HG02852 (cell line): Measurements from ENCODE around the gene TEP1.
"Not testable (repeated sequence)": the region's sequence is repeated elsewhere in the genome, so short reads cannot be mapped to it uniquely, and the experiment has no call there.

Experiments used
- ATAC-seq: cut with Tn5 transposase; IDR thresholded peaks from one replicate; pipeline ENCODE4 v1.9.1; 2021; ENCODE audit warnings: mild to moderate bottlenecking, moderate library complexity; ENCODE audit not compliant: unreplicated experiment

Gene TEP1

GRCh38 chr14:20391505-20391904 is 21.8 kb downstream of the TEP1 start:
- no peak for ATAC-seq

GRCh38 chr14:20388159-20388558 is 25.1 kb downstream of the TEP1 start:
- ATAC-seq = no peak

GRCh38 chr14:20387576-20387975 is 25.7 kb downstream of the TEP1 start:
- ATAC-seq = no peak

GRCh38 chr14:20386276-20386855 is 26.9 kb downstream of the TEP1 start:
- no peak for ATAC-seq

- no peak for ATAC-seq
Measured at GRCh38 chr14:20384886-20385285, 28.4 kb downstream of the TEP1 start.

GRCh38 chr14:20384321-20384720 is 29.0 kb downstream of the TEP1 start:
- no peak for ATAC-seq

GRCh38 chr14:20383636-20384035 is 29.7 kb downstream of the TEP1 start:
- no peak for ATAC-seq

GRCh38 chr14:20383032-20383431 is 30.3 kb downstream of the TEP1 start:
- no peak for ATAC-seq

GRCh38 chr14:20382526-20382925 is 30.8 kb downstream of the TEP1 start:
- no peak for ATAC-seq

GRCh38 chr14:20381341-20381740 is 32.0 kb downstream of the TEP1 start:
- ATAC-seq = no peak

GRCh38 chr14:20380681-20381080 is 32.6 kb downstream of the TEP1 start:
- no peak for ATAC-seq

- ATAC-seq = no peak
Measured at GRCh38 chr14:20379743-20380142, 33.6 kb downstream of the TEP1 start.

GRCh38 chr14:20377171-20377570 is 36.1 kb downstream of the TEP1 start:
- no peak for ATAC-seq

- no peak for ATAC-seq
Measured at GRCh38 chr14:20376071-20376588, 37.2 kb downstream of the TEP1 start.

- no peak for ATAC-seq
Measured at GRCh38 chr14:20375471-20375870, 37.8 kb downstream of the TEP1 start.

GRCh38 chr14:20372796-20373195 is 40.5 kb downstream of the TEP1 start:
- ATAC-seq = no peak

GRCh38 chr14:20365928-20366327 is 47.4 kb downstream of the TEP1 start:
- no peak for ATAC-seq

- not testable (repeated sequence) for ATAC-seq
Measured at GRCh38 chr14:20358474-20358873, 54.8 kb downstream of the TEP1 start.

GRCh38 chr14:20356422-20356821 is 56.9 kb downstream of the TEP1 start:
- no peak for ATAC-seq

- no peak for ATAC-seq
Measured at GRCh38 chr14:20350860-20351259, 62.4 kb downstream of the TEP1 start.

- ATAC-seq = no peak
Measured at GRCh38 chr14:20350282-20350681, 63.0 kb downstream of the TEP1 start.

GRCh38 chr14:20347747-20348146 is 65.6 kb downstream of the TEP1 start:
- no peak for ATAC-seq

- no peak for ATAC-seq
Measured at GRCh38 chr14:20346713-20347112, 66.6 kb downstream of the TEP1 start.
